Measurements from ENCODE around the gene STK11IP.

Gene STK11IP

GRCh38 chr2:219597552-219598307 lies at the start of gene STK11IP:
STK11IP (plus strand) TSS chr2:219597857; CDS start chr2:219598120, 263 bp downstream.
- peak; percentile 93 for DNase-seq

GRCh38 chr2:219548990-219549389 lies 48.7 kb upstream of the STK11IP start:
- no peak for DNase-seq

- DNase-seq: no peak
These were observed 48.0 kb upstream of the STK11IP start for GRCh38 chr2:219549619-219550018.

GRCh38 chr2:219551441-219552381 lies 45.9 kb upstream of the STK11IP start:
- DNase-seq: no peak

GRCh38 chr2:219552382-219553167 lies 45.1 kb upstream of the STK11IP start:
- DNase-seq: peak; percentile 90

- DNase-seq: no peak
These were observed 44.6 kb upstream of the STK11IP start for GRCh38 chr2:219553168-219553417.

GRCh38 chr2:219553463-219553963 lies 44.1 kb upstream of the STK11IP start:
- no peak for DNase-seq

GRCh38 chr2:219554350-219554749 lies 43.3 kb upstream of the STK11IP start:
- no peak for DNase-seq

GRCh38 chr2:219555956-219556355 lies 41.7 kb upstream of the STK11IP start:
- DNase-seq: no peak

- DNase-seq: no peak
These were observed 41.2 kb upstream of the STK11IP start for GRCh38 chr2:219556413-219556812.

- no peak for DNase-seq
These were observed 40.3 kb upstream of the STK11IP start for GRCh38 chr2:219557320-219557719.

GRCh38 chr2:219557791-219558785 lies 39.6 kb upstream of the STK11IP start:
- DNase-seq: no peak

GRCh38 chr2:219559156-219559915 lies 38.3 kb upstream of the STK11IP start:
- DNase-seq: no peak

- peak; percentile 59 for DNase-seq
These were observed 37.4 kb upstream of the STK11IP start for GRCh38 chr2:219560037-219560892.

GRCh38 chr2:219560893-219561178 lies 36.8 kb upstream of the STK11IP start:
- no peak for DNase-seq

- DNase-seq: no peak
These were observed 36.2 kb upstream of the STK11IP start for GRCh38 chr2:219561179-219562048.

GRCh38 chr2:219562049-219563020 lies 35.3 kb upstream of the STK11IP start:
- no peak for DNase-seq

Measured in activated CD8-positive, alpha-beta memory T cell treated with anti-CD3 and anti-CD28 coated beads, Interleukin-2, amount 50 U/mL, for 48 hours (primary cell).